H54 (cell line): ENCODE measurements around the gene MYCBPAP.

Experiments
- DNase-seq: peaks from one replicate; pipeline ENCODE4 v3.0.0; 2011; ENCODE audit warnings: low spot score, mixed read lengths; ENCODE audit not compliant: insufficient read length
- FAIRE-seq: peaks from 3 replicates; lab custom pipeline; 2011; peaks lifted over from hg19 to GRCh38; lab: Jason Lieb, UNC
- POLR2A ChIP-seq: IDR thresholded peaks from 2 replicates; pipeline ENCODE4 v1.6.1; 2011; ENCODE audit warnings: low read depth, mild to moderate bottlenecking, low read length

MYCBPAP gene

GRCh38 chr17:50536683-50537646 is 28.7 kb downstream of the MYCBPAP start:
- no peak for TF ChIP-seq POLR2A
- no peak for FAIRE-seq
- no peak for DNase-seq

- FAIRE-seq (no peak), DNase-seq (no peak)
- no peak for TF ChIP-seq POLR2A
Observed at GRCh38 chr17:50537721-50538548, 29.7 kb downstream of the MYCBPAP start.

GRCh38 chr17:50538549-50539410 is 30.5 kb downstream of the MYCBPAP start:
- TF ChIP-seq POLR2A: no peak
- no peak for DNase-seq
- FAIRE-seq: no peak

GRCh38 chr17:50539762-50540559 is 31.7 kb downstream of the MYCBPAP start:
- TF ChIP-seq POLR2A: no peak
- FAIRE-seq (no peak), DNase-seq (no peak)

- no peak for TF ChIP-seq POLR2A
- DNase-seq (no peak), FAIRE-seq (no peak)
Observed at GRCh38 chr17:50540560-50541401, 32.5 kb downstream of the MYCBPAP start.

GRCh38 chr17:50541402-50541715 is 33.1 kb downstream of the MYCBPAP start:
- no peak for FAIRE-seq
- DNase-seq: no peak

GRCh38 chr17:50541716-50542688 is 33.8 kb downstream of the MYCBPAP start:
- FAIRE-seq (no peak), DNase-seq (peak; percentile 97)
- TF ChIP-seq POLR2A: peak; percentile 89

More at GRCh38 chr17:50541402-50541715, 33.1 kb downstream of the MYCBPAP start:
- TF ChIP-seq POLR2A: no peak

- DNase-seq (no peak), FAIRE-seq (no peak)
- TF ChIP-seq POLR2A: no peak
Observed at GRCh38 chr17:50542795-50543774, 34.8 kb downstream of the MYCBPAP start.

- no peak for FAIRE-seq
- no peak for TF ChIP-seq POLR2A
Observed at GRCh38 chr17:50544516-50544915, 36.3 kb downstream of the MYCBPAP start.

GRCh38 chr17:50545311-50545710 is 37.1 kb downstream of the MYCBPAP start:
- no peak for FAIRE-seq

More at GRCh38 chr17:50544516-50544915, 36.3 kb downstream of the MYCBPAP start:
- no peak for DNase-seq

More at GRCh38 chr17:50545311-50545710, 37.1 kb downstream of the MYCBPAP start:
- DNase-seq: no peak
- TF ChIP-seq POLR2A: no peak
